Sciatic nerve (tissue), 2 donors: ENCODE results near the gene CD48. TPM values are rescaled to one million over a fixed set of nuclear protein-coding genes. Genes with fewer than 3 reads are reported as not detected.
"Not testable (repeated sequence)": the region's sequence is repeated elsewhere in the genome, so short reads cannot be mapped to it uniquely, and the experiment has no call there.

Experiments used
- ATAC-seq: fragments of 200-7000 bp; cut with Tn5 transposase; one replicate; pipeline ENCODE4 v1.9.1; 2020; ENCODE audit warnings: mild to moderate bottlenecking, moderate library complexity
- DNase-seq: peaks from one replicate; pipeline ENCODE4 v3.0.0-alpha.2; 2020; ENCODE audit warnings: low spot score
- intact Hi-C: fragments of 100-400 bp; cut with DNase I; formaldehyde crosslinking; loops from one replicate; pipeline ENCODE4 v1.14.2; 2022
- total RNA-seq: library from RNA; stranded (reverse); fragmentation: NEBNext Ultra II Directional; extraction: Animal tissue kit (Norgen Biotek cat#: 25700); gene quantifications from one replicate; pipeline ENCODE4 v1.2.1, GENCODE V29; 2021
- donor health status: DM: no; HTN: no; CAD: no.
- donor health status: DM: no; HTN: no; CAD: no.

Gene CD48
- total RNA-seq, 1 donor from 2014 or later = 6.8 TPM

DNA sequence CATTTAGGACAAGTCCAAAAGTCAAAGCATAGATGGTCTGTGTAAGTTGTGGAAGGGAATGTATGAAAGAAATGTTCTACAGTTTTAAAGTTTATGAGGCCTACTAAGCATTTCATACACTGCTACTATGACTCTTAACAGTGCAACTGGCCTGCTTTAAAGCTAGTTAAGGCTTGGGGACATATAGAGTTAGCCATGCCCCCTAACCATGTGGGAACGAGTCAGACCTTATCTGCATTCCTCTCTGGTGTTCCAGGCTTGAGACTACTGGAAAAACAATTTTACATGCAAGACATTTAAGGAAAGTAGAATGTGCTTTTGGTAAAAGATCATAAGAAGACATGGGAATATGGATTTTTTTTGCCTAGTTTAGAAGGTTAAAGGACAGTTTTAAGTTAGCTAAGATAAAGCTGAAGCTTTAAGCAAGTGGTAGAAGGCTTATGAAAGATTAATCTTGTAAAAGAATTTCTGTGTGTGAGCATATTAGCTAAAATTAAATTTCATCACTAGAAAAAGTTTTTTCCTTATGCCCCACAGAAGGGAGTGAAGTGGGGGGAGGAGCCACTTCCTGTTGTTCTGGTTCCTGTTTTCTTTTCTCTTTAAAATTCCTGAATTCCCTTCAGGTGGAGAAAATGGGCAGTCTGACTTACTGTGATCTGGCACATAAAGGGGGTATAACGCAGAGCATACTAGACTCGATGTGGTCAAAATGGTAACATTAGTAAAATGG lies 8.9 kb upstream of the CD48 start:
- DNase-seq (no peak), ATAC-seq (no peak)
- intact Hi-C loops = no loop called here

DNA sequence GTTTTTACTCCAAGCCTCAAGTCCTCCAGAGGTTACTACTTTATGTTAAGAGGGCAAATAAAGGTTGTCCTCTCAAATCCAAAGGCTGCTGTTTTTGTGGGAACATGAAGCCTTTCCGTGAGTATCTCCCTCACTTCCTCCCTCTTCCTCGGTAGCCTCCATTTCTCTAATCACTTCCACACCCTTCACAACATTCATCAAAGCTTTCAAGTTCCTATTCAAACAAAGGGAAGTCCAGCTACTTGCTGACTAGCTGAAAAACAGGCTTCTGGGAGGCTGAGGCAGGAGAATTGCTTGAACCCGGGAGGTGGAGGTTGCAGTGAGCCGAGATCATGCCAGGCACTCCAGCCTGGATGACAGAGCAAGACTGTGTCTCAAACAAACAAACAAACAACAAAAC lies 6.6 kb upstream of the CD48 start:
- ATAC-seq = no peak
- DNase-seq = no peak
- intact Hi-C loops = no loop called here

DNA sequence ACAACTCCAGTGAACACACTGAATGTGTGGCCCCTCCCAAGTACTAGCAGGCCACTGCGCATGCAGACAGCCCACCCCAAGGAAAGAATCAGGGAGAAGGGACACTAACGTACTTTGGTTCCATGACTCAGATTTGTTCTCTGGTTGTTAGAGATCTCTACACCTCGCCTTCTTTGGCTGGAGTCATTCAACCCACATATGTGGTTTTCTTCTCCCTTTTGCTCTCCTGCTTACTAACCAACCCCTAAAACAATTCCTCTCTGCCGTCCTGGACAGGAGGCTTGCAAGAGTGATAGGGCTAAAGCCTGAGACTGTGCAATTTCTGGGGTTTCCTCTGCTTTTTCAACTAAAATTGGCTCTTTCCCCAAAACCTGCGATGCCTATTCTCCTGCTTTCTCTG lies 5.7 kb upstream of the CD48 start:
- no peak for ATAC-seq
- intact Hi-C loops = no loop called here
- DNase-seq = no peak

DNA sequence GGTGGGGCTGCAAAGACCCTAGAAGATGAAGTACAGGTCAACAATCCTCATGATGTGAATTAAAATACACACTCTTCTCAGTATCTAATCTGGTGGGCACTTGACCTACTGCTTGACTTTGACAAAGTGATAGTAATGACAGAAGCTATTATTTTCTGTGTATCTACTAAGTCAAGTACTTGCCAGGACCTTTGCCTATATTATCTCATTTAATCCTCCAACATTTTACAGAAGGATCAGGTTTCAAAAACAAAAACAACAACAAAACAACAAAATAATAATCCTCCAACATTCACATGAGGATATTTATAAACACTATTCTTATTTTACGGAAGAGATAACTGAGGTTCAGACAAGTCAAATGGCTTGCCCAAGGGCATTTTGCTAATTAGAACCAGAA lies 4.4 kb upstream of the CD48 start:
- DNase-seq = no peak
- ATAC-seq = no peak
- intact Hi-C loops = no loop called here

DNA sequence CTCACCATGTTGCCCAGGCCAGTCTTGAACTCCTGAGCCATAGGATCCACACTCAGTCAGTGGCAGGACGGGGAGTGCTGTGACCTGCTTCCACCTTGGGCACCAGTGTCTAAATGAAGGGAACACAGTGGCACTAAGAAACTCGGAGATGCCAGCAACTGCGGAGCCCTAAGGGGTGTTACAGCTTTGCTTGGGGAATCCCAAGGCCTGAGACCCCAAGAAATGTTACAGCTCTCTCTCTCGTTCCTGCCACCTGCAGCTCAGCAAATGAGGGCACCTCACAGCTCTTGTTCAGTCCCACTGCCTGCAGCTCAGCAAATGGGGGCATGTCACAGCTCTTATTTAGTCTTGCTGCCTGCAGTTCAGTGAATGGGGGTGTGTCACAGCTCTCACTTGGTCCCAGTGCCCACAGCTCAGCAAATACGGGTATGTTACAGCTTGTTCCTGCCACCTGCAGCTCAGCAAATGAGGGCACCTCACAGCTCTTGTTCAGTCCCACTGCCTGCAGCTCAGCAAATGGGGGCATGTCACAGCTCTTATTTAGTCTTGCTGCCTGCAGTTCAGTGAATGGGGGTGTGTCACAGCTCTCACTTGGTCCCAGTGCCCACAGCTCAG lies 2.5 kb upstream of the CD48 start:
- ATAC-seq, DNase-seq, intact Hi-C loops: not testable (repeated sequence)

DNA sequence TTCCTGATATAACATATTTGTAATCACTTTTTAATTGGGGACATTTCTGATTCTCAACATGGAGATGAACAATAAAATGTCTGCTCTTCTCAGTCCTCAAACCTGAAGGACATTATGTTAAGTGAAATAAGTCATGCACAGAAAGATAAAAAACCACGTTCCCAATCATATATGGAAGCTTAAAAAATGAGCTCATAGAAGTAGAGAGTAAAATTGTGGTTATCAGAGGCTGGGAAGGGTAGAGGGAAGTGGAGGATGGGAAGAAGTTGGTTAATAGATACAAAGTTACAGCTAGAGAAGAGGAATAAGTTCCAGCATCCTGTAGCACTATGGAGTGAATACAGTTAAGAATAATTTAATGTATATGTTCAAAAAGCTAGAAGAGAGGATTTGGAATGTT lies 1.5 kb upstream of the CD48 start:
- ATAC-seq = no peak
- intact Hi-C loops = no loop called here
- no peak for DNase-seq

DNA sequence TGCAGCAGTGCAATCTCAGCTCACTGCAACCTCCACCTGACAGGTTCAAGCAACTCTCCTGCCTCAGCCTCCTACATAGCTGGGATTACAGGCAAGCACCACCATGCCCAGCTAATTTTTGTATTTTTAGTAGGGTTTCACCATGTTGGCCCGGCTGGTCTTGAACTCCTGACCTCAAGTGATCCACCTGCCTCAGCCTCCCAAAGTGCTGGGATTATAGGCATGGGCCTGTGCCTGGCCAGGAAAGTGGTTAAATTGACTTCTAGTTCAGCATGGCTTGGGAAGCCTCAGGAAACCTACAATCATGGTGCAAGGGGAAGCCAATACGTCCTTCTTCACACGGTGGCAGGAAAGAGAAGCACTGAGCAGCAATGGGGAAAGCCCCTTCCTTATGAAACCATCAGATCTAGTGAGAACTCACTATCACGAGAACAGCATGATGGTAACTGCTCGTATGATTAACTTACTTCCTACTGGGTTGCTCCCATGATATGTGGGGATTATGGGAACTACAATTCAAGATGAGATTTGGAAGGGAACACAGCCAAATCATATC lies 981 bp upstream of the CD48 start:
- DNase-seq, intact Hi-C loops: not testable (repeated sequence)
- ATAC-seq = peak; percentile 57

DNA sequence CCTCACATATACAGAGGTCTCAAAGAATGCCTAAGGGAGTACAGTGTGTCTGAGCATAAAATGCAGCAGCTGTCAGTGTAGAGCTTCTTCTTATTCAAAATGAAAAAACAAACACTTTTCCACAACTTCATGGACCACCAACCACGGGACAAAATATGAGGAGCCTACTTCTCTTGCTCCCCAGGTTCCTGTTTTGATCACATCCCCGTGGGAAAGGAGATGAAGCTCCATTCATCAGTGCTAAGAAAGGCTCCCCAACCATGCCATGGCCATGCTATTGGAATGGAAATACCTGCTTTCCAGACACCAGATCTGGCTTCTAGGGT lies 383 bp downstream of the CD48 start:
- intact Hi-C loops = no loop called here
- DNase-seq (no peak), ATAC-seq (no peak)

DNA sequence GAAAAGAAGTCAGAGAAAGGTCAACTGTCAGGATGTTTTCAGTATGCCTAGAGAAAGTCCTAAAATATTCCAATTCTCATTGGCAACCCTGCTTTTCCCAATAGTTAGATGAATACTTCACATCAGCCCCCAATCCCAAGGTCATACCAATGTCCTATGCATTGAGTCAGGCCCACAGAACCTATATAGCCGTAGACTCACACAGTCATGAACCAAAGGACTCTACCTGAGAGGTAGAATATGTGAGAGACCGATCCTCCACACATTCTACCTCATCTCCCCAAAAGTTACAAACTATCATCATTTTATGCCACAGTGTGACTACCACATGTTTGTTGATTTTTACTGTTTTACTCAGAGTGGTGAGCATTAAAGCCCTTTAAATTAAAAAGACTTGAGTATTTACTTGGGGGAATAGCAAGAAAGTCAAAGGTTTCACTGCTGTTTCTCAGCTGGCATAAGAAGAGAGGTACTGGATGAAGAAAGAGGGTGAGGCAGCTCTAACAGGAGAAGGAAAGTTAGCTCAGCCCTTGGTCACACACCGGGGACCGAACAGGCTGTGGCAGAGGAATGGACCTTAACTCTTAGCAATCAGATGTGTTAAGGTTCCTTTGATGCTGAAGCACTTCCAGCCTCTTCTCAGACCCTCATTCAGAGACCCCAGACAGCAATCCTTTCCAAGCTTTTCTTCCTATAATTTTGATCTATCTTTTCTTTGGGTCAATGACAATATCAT lies 937 bp downstream of the CD48 start:
- no peak for DNase-seq
- no peak for ATAC-seq
- intact Hi-C loops = no loop called here

DNA sequence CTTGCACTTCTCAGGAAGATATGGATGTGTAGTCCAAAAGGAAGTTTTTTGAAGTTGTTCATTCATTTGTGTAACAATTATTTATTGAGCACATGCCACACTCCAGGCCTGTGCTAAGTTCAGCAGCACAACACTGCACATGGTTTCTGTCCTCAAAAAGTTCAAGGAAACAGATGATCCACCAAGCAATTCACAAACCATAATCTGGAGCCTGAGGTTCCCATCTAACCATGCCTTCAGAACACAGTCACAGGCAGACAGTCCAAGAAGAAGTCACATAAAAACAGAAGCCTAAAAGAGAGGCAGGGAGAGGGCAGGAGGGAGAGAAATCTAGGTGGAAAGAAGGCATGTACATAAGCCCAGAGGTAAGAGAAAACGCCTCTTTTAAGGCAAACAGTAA lies 1.9 kb downstream of the CD48 start:
- intact Hi-C loops = no loop called here
- DNase-seq (no peak), ATAC-seq (no peak)

DNA sequence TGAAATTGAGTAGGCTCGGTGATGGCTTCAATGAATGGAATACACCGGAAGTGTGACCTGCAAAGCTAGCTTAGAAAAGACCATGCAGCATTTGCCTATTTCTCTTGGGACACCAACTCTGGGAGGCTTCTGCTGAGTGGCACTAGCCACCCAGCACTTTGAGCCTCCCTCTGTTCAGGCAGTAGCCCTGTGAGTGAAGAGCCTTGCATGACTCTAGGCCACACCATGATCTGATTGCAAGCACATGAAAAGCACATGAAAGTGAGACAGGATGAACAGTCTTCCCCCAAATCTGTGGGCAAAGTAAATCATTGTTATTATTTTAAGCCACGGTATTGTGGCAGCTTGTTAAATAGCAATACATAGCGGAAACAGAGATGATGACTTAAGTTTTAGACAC lies 2.8 kb downstream of the CD48 start:
- no peak for DNase-seq
- intact Hi-C loops = no loop called here
- no peak for ATAC-seq

DNA sequence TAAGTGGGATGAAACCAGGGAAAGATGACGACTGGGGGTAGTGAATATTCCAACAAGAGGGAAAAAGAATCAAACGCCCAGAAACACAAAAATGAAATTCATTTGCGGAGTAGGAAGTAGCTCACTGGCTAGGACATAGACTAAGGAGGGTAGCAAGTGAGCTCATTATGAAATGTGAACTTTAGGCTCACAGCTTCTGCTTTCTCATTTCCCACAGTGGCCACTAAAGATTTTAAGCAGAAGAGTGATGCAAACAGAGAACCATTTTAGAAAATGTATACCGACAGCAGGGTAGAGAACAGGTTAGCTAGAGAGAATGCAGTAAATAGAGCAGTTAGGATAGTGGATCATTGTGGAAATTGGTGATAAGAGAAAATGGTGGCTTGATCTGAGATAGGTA lies 3.5 kb downstream of the CD48 start:
- no peak for DNase-seq
- no peak for ATAC-seq
- intact Hi-C loops = no loop called here

DNA sequence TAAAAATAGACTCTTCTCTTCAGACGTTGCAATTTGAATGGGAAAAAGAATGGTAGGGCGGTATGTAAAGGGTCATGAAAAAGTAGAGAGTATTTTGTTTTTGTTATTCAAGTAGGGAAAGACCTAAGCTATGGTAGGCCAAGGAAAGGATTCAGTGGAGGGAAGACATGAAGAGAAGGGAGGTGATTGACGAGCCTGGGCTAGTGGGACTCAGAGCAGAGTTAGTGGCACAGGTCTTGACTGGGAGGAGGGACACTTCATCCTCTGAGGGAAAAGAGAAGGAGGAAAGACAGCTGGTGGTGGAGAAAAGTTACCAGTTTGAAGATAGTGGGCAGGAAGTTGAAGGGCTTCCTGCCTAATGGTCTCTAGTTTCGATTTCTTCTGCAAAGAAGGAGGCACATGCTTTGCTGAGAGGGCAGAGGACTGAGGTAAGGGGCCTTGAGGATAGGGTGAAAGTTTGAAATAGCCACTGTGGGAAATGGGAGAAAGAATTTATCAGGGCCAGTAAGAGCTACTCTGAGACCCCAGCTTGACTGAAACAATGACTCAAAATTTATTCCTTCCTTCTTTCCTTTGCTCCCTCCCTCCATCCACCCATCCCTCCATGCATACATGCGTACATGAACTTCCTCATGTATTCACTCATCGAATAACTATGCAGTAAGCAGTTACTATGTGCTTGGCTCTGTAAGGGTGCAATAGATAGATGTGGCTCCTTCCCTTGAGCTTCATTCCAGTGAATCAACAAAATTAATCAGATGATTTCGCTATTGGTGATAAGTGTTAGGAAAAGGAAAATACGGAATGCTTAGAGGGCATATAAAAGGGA lies 4.2 kb downstream of the CD48 start:
- ATAC-seq (no peak), DNase-seq (no peak)
- intact Hi-C loops = no loop called here

DNA sequence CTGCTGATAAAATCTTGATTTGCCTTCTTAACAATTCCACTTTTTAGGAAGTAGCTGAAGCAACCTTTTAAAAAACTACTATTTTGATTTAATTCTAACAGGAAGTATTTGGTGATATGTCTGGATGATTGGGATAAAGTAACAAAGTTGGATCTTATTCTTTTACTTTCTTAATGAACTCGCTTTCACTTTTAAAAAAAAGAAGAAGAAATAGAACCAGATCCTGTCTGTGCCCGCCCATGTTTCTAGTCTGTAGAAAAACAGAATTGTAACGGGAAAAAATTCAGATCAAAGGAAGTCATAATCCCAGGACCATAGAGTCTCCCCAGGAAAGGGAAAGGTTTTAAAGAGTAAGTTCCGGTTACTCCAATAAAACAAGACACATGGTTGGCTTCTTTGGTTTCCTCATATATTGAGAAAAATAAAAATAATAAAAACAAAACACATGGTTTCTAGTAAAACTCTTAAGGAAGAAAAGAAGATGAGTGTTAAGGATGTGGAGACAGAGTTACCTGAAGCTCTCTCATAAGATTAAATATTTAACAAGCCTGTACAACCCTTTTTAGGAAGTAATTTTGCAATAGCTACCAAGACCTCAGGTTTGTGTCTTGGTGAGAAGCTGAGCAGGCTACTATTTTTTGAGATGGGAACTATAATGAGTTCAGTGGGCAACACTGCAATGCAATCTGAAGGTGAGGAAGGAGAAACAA lies 4.9 kb downstream of the CD48 start:
- DNase-seq = no peak
- intact Hi-C loops = no loop called here
- ATAC-seq = no peak

DNA sequence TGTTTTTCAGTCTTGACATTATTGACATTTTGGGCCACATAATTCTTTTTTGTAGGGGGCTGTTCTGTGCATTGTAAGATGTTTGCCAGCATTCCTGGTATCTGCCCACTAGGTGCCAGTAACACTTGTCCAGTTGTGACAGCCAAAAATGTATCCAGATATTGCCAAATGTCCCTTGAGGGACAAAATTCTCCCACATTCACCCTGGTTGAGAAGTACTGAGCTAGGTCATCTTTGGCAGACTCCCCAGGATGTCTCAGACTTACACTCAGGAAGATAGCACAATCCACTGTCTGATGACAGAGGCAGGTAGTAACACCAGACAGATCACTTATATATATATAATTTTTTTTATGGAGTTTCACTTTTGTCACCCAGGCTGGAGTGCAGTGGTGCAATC lies 5.9 kb downstream of the CD48 start:
- DNase-seq (no peak), ATAC-seq (no peak)
- intact Hi-C loops = no loop called here

DNA sequence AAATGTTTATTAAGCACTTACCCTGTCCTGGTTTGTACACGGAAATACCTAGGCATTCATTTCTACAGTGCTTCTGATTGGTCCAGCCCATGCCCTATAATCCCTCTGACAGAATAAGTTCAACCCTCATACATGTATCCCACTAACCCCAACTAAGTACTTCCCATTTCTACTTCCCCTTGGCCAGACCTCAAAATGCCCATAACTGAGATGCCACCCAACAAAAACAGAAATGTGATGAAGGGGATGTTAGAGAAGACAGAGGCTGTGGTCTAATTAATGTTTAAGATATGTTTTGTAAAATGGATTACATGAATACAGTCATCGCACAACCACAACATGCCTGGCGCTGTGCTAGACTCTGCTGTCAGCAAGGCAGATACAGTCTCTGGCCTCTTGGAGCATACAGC lies 6.4 kb downstream of the CD48 start:
- peak; percentile 48 for ATAC-seq
- intact Hi-C loops, DNase-seq: not testable (repeated sequence)

DNA sequence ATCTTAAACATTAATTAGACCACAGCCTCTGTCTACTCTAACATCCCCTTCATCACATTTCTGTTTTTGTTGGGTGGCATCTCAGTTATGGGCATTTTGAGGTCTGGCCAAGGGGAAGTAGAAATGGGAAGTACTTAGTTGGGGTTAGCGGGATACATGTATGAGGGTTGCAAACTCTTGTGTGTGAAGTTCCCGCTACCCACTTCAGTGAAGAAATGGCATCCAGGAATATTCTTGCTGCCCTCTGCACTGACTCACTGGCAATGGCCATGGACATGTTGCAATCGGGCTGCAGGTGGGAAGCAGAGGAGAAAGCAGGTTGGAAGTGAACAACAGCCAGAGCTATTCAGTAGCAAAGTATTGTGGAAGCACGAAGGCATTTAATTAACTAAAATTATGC lies 7.4 kb downstream of the CD48 start:
- ATAC-seq = peak; percentile 67
- intact Hi-C loops = no loop called here
- no peak for DNase-seq

DNA sequence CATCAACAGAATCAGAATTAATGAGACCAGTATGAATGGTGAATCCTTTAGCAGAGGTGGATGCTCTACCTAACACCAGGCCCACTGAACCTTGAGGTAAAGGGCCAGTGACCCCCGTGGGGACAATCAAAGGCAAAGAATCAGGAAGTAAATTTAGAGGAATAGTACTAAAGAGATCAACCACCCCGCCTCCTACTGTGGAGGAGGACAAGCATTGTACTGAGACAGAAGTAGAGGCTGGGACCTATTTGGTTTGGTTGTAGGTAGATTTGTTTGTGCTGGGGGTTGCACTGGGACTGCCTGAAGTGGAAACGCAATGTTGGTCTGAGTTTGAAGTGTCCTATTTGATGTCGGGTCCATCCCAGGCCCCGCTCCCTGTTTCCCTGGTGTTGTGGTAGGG lies 9.5 kb downstream of the CD48 start:
- ATAC-seq (no peak), DNase-seq (no peak)
- intact Hi-C loops = no loop called here

DNA sequence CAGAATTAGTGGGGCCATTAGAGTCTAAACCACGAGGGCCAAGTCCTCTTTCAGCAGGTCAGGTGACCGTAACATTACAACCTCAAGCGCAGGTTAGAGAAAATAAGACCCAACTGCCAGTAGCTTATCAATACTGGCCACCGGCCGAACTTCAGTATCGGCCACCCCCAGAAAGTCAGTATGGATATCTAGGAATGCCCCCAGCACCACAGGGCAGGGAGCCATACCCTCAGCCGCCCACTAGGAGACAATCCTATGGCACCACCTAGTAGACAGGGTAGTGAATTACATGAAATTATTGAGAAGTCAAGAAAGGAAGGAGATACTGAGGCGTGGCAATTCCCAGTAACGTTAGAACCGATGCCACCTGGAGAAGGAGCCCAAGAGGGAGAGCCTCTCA lies 19.2 kb downstream of the CD48 start:
- ATAC-seq, DNase-seq, intact Hi-C loops: not testable (repeated sequence)
